Activated CD8-positive, alpha-beta memory T cell treated with anti-CD3 and anti-CD28 coated beads, Interleukin-2, amount 50 U/mL, for 1 hour (primary cell): Measurements from ENCODE around the gene LHFPL6.

Experiments used
- DNase-seq: peaks from one replicate; pipeline ENCODE4 v3.0.0-alpha.2; 2020; ENCODE audit errors: extremely low read depth

LHFPL6 gene

GRCh38 chr13:39389013-39389412 lies 214.0 kb downstream of the LHFPL6 start:
- DNase-seq = no peak

DNA sequence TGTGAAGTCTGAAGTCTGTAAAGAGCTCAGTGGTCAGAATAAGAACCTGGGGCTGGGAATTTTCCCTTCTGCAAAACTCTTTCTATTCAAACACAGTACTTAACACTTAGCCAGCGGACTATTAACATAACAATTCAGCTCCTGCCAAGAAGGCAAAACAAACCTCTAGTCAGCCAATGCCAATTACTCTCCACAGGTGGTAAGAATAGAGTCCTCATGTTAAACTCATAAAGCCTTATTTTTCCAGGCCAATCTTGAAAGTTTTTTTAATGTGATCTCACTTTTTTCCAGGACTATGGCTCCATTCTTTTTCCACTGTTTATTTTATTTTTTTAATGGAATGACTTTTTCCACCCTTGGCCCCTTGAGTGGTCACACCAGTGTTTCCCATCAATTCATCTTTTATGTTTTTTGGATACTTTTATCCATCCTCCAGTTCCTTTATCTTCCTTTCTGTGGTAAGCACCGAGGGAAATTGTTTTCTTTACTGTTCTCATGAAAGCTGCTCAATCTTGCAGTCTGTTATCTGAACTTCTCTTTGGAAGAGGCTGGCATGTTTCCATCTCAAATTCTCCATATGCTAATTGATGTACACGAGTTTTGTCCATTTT lies 217.3 kb downstream of the LHFPL6 start:
- no peak for DNase-seq

DNA sequence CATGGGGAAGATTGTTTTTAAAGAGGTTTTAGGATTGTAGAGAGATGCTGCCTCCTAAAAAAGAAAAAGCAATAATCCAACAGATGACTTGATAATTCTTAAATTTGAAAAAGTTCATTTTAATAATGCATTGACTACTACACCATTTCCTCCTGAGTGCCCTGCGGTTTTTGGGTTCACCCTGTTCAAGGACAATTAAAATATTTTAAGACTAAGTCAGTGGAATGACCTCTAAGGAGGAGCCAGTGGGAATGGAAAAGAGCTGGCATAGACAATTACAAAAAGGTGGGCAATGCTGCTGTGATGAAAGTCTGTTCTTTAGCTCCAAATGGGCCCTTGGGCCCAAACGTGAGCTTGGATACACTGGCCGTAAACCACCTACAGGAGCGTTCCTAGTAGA lies 217.8 kb downstream of the LHFPL6 start:
- DNase-seq = no peak

DNA sequence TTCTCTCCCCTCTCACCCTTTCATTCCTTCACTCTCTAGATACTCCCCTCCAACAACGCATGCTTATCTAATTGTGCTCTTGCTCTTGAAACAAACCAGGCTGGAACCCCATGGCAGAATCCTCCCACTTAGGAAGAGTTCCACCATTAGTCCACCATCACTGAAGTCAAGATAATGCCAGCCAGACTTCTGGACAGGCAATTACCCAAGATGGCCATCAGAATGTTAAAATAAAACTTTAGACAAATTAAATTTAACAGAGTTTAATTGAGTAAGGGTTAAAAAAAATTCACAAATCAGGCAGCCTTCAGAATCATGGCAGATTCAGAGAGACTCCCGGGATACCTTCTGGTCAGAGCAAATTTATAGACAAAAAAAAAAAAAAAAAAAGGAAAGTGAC lies 221.5 kb downstream of the LHFPL6 start:
- DNase-seq = no peak

GRCh38 chr13:39379667-39380655 lies 223.0 kb downstream of the LHFPL6 start:
- no peak for DNase-seq

GRCh38 chr13:39379118-39379517 lies 223.9 kb downstream of the LHFPL6 start:
- no peak for DNase-seq

GRCh38 chr13:39378306-39378705 lies 224.7 kb downstream of the LHFPL6 start:
- no peak for DNase-seq

DNA sequence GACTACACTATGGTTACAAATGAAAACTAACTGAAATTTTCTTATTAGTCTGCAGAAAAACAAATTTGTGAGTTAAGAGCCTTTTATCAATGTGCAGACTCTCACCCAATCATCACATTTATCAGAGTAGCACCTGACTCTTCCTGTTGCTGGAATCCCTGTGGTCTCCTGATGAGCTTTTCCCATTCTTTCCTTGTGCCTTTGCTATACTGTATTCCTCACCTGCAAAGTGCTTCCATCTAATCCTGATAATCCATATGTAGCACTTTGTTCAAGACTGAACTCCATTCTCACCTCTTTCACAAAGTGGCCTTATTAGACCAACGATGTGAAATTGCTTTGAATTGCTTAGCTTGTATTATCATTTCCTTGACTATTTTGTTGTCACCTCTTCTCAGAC lies 225.3 kb downstream of the LHFPL6 start:
- DNase-seq = no peak

DNA sequence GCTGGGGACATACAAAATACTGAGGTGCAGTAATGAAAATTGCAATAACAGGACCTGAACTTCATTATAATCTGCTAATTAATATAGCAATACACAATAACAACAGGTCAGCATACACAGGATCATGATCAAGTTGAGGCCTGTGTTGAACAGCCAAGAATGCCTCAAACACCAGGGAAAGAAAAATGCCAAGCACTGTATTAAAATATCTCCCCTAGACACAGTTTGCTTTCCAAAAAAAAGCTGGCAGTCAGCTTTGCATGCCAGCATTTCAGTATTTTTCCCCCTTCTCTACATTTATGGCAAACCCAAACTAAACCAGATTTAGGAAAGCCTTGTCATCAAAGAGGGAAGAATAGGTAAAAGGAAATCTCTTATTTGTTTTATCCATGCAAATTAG lies 226.9 kb downstream of the LHFPL6 start:
- DNase-seq = no peak

DNA sequence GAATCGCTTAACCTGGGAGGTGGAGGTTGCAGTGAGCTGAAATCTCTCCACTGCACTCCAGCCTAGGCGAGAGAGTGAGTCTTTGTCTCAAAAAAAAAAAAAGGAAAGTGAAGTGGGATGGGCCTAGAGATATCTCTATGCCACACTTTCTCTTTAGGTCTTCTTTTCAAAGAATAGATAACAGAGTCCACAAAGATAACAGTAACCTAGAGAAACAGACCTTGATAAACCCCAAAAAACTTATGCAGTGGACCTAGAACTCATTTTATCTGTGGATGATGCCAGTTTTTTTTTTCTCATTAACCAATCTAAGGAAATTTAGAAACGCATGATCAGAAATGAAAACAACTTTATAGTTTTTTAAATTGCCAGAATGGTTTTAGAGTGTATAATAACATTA lies 227.4 kb downstream of the LHFPL6 start:
- DNase-seq = no peak

- no peak for DNase-seq
Measured at GRCh38 chr13:39374741-39375189, 228.2 kb downstream of the LHFPL6 start.

DNA sequence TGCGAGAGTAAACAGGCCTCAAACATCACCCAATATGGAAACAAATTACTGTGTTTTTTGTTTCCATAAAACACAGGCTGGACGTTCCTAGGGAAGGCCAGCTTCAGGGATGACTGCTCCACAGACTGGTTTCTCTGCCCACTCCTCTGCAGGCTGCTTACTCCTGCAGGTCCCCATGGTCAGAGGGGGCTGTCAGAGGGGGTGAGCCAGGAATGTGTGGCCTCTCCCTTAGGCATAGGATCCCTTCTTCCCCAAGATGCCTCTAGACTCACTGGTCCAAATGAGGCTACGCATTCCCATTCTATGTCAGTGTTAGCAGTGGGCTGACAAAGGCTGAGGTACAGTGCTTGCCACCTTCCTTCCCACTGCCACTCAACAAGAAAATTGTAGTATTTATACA lies 229.8 kb downstream of the LHFPL6 start:
- no peak for DNase-seq

DNA sequence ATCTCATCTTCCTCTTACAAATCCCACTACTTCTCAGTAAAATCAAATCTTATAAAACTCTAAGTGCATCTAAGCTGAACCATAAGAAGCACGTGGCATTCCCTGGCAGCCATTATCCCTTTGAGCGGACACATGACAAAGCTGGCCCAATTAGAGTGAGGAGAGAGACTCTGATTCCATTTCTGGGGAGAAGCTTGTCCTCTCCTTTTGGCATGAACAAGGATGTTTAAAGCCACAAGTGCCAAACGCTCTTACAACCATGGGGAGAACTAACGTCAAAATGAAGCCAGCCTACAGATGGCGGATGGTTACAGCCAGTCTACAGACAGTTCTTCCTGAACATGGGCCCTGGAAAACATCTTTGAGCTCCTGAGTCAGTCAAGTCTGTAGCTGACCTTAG lies 231.3 kb downstream of the LHFPL6 start:
- DNase-seq = no peak

- DNase-seq = no peak
Measured at GRCh38 chr13:39370554-39370953, 232.4 kb downstream of the LHFPL6 start.

DNA sequence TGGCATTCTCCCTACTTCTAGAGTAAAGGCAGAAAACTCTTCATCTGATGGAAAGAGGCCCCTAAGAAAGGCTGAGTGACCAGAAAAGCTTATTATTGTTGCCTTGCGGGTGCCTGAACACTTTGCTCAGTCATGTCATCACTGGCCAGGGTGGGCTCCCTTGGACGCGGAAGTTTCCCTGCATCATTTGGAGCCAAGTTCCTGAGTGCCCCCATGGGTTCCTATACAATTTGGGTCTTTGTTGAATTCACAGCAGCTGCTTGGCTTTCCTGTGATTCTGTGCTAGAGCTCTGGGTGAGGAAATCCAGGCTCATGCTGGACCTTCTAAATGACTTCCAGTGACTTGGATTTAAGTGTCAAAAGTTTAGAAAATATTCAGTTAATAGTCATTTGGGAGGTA lies 232.9 kb downstream of the LHFPL6 start:
- no peak for DNase-seq

- no peak for DNase-seq
Measured at GRCh38 chr13:39369161-39369890, 233.7 kb downstream of the LHFPL6 start.

GRCh38 chr13:39365879-39366278 lies 237.1 kb downstream of the LHFPL6 start:
- no peak for DNase-seq

DNA sequence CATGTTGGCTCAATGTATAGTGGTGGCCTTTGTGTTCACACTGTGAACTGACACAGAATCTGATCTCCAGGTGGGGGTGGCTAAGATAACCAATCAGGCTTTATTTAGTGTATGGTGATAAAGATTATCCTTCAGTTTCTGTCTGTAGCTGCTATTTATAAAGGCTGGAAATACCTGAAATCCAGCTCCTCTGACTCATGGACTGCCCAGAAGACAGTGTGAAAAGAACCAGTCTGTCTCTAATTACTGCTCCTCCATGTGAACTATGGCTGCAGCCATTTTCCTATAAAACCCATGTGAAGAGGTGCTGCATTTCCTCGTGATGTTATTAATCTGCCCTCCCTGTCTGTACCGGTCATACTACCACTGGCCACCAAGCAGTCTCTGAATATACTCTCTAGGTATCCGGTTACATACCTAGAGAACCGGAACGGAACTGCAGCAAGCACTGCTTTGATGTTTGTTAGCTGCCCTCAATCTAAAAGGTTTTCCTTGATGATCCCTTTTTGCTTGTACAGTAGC lies 238.0 kb downstream of the LHFPL6 start:
- no peak for DNase-seq

DNA sequence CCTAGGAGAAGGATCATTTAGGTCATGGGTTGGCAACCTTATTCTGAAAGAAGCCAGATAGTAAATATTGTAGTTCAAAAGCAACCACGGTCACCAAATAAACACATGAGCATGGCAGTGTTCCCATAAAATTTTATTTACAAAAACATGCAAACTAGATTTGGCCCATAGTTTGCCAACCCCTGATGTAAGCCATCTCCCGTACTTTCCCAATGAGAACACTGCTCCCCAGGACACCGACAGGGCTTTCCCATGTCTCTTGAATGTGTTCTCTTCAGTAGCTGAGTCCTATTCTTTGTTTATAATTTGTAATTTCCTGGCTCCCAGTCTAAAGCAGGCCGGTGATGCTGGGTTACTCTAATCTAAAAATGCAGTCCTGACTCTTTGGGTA lies 239.6 kb downstream of the LHFPL6 start:
- no peak for DNase-seq

DNA sequence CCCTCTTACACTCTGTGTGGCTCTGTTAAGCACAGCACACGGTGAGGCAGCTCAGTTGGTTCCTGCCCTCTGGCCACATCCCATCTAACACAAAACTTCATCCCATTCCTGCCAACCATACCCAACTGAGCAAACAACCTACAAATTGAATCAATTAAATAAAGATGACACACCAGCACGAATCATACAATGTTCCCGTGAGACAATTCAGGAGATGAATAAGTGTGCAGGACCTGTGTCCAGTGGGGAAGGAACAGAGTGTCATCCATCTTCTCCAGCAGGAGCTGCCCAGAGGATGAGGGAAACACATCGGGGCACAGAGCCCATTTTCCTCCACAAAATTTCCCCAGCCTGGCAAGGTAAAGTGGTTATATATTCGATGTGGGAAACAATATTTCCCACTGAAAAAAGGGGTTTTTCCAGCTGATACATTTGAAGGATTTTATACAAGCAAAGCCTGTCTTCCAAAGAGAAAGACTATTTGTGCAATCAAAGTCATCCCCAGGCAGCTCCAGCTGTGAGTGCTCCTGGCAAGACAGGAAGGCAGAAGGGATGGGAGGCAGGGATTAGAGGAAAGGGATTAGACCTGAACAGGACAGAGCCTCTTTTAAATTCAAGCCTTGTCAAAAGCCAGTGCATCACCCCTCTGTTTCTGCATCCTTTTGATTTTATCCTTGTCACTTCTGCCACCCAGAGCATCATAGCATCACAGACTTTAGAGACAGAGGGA lies 240.2 kb downstream of the LHFPL6 start:
- DNase-seq = no peak

GRCh38 chr13:39353988-39354387 lies 249.0 kb downstream of the LHFPL6 start:
- DNase-seq = no peak

DNA sequence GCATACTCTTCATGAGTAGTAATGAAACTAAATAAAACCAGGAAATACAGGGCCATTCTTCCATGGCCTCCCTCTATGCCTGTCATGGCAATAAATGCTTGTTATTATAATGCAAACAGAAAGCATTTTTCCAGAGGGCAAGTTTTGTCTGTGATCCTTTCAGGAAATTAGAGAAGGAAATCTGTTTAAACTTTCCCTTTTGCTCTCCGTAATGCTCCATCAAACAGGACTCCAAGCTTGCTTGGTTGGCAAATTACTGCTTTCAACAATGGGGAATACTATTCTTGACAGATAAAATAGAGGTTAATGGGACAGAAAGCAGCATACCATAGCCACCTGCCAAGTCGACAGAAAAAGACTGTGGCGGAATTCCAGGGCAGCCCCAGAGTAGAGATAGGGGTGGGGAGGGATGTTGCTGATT lies 252.5 kb downstream of the LHFPL6 start:
- DNase-seq = no peak
